GM18507 (cell line): Measurements from ENCODE around the gene NTN4.

Experiments
- DNase-seq: peaks from one replicate; pipeline ENCODE4 v3.0.0; 2011; ENCODE audit warnings: low read depth; ENCODE audit not compliant: insufficient read length; ENCODE audit errors: extremely low spot score
- FAIRE-seq: peaks from 2 replicates; lab custom pipeline; 2011; peaks lifted over from hg19 to GRCh38; lab: Jason Lieb, UNC

The NTN4 gene

GRCh38 chr12:95608252-95609033 lies 182.1 kb downstream of the NTN4 start:
- DNase-seq, result no peak
- FAIRE-seq, result no peak
